Activated naive CD8-positive, alpha-beta T cell (primary cell): Measurements from ENCODE around the gene KLHL29.

ENCODE experiments used
- H3K27ac Mint-ChIP-seq: one replicate; pipeline ENCODE4 v1.8.0; 2021; ENCODE audit warnings: mixed read lengths
- H3K27me3 Mint-ChIP-seq: one replicate; pipeline ENCODE4 v1.8.0; 2021; ENCODE audit warnings: mixed read lengths
- H3K36me3 Mint-ChIP-seq: one replicate; pipeline ENCODE4 v1.8.0; 2021; ENCODE audit warnings: mixed read lengths
- H3K4me1 Mint-ChIP-seq: one replicate; pipeline ENCODE4 v1.8.0; 2021; ENCODE audit warnings: low read depth, mixed read lengths
- H3K4me3 Mint-ChIP-seq: one replicate; pipeline ENCODE4 v1.8.0; 2021; ENCODE audit warnings: mild to moderate bottlenecking, mixed read lengths
- H3K9me3 Mint-ChIP-seq: one replicate; pipeline ENCODE4 v1.8.0; 2021; ENCODE audit warnings: low read depth, mixed read lengths

Gene KLHL29

GRCh38 chr2:23697256-23698075, 312.5 kb downstream of the KLHL29 start:
- H3K4me1 Mint-ChIP-seq, result no peaks in the 10 kb centered on the region
- no peak overlapping the region for H3K4me3 Mint-ChIP-seq
- H3K27ac Mint-ChIP-seq, result no peak overlapping the region
- no peaks in the 10 kb centered on the region for H3K27me3 Mint-ChIP-seq
- H3K36me3 Mint-ChIP-seq, result peaks cover 11% of the 10 kb centered on the region
- H3K9me3 Mint-ChIP-seq, result no peaks in the 10 kb centered on the region

- H3K4me3 Mint-ChIP-seq, result no peak overlapping the region
- peaks cover 11% of the 10 kb centered on the region for H3K36me3 Mint-ChIP-seq
- no peaks in the 10 kb centered on the region for H3K9me3 Mint-ChIP-seq
- H3K4me1 Mint-ChIP-seq, result no peaks in the 10 kb centered on the region
- no peak overlapping the region for H3K27ac Mint-ChIP-seq
- H3K27me3 Mint-ChIP-seq, result no peaks in the 10 kb centered on the region
These were observed 313.2 kb downstream of the KLHL29 start for GRCh38 chr2:23698116-23698693.

- Mint-ChIP-seq H3K4me3 (no peak overlapping the region), H3K4me1 (no peaks in the 10 kb centered on the region), H3K27ac (no peak overlapping the region)
These were observed 314.0 kb downstream of the KLHL29 start for GRCh38 chr2:23698721-23699579.

GRCh38 chr2:23699580-23699925, 314.6 kb downstream of the KLHL29 start:
- H3K27me3 Mint-ChIP-seq, result no peaks in the 10 kb centered on the region
- no peaks in the 10 kb centered on the region for H3K9me3 Mint-ChIP-seq
- H3K4me3 Mint-ChIP-seq, result no peak overlapping the region
- peaks cover 11% of the 10 kb centered on the region for H3K36me3 Mint-ChIP-seq
- no peaks in the 10 kb centered on the region for H3K4me1 Mint-ChIP-seq
- H3K27ac Mint-ChIP-seq, result no peak overlapping the region

More at GRCh38 chr2:23698721-23699579, 314.0 kb downstream of the KLHL29 start:
- H3K36me3 Mint-ChIP-seq, result peaks cover 11% of the 10 kb centered on the region
- H3K9me3 Mint-ChIP-seq, result no peaks in the 10 kb centered on the region
- no peaks in the 10 kb centered on the region for H3K27me3 Mint-ChIP-seq

- Mint-ChIP-seq H3K9me3 (no peaks in the 10 kb centered on the region), H3K4me3 (no peak overlapping the region), H3K36me3 (peaks cover 13% of the 10 kb centered on the region), H3K27me3 (no peaks in the 10 kb centered on the region), H3K4me1 (no peaks in the 10 kb centered on the region), H3K27ac (no peak overlapping the region)
These were observed 315.6 kb downstream of the KLHL29 start for GRCh38 chr2:23700627-23701026.

GRCh38 chr2:23703037-23703582, 318.1 kb downstream of the KLHL29 start:
- H3K4me3 Mint-ChIP-seq, result no peak overlapping the region
- H3K4me1 Mint-ChIP-seq, result no peaks in the 10 kb centered on the region
- no peaks in the 10 kb centered on the region for H3K9me3 Mint-ChIP-seq
- H3K36me3 Mint-ChIP-seq, result peaks cover 24% of the 10 kb centered on the region
- no peaks in the 10 kb centered on the region for H3K27me3 Mint-ChIP-seq
- no peak overlapping the region for H3K27ac Mint-ChIP-seq

GRCh38 chr2:23703583-23704385, 318.8 kb downstream of the KLHL29 start:
- no peak overlapping the region for H3K4me3 Mint-ChIP-seq
- H3K9me3 Mint-ChIP-seq, result no peaks in the 10 kb centered on the region
- no peak overlapping the region for H3K27ac Mint-ChIP-seq
- peaks cover 24% of the 10 kb centered on the region for H3K36me3 Mint-ChIP-seq
- H3K27me3 Mint-ChIP-seq, result no peaks in the 10 kb centered on the region
- H3K4me1 Mint-ChIP-seq, result no peaks in the 10 kb centered on the region

- Mint-ChIP-seq H3K4me1 (no peaks in the 10 kb centered on the region), H3K36me3 (peaks cover 22% of the 10 kb centered on the region), H3K27me3 (no peaks in the 10 kb centered on the region), H3K4me3 (no peak overlapping the region), H3K27ac (no peak overlapping the region), H3K9me3 (no peaks in the 10 kb centered on the region)
These were observed 321.0 kb downstream of the KLHL29 start for GRCh38 chr2:23705771-23706612.

GRCh38 chr2:23706613-23707078, 321.7 kb downstream of the KLHL29 start:
- peaks cover 20% of the 10 kb centered on the region for H3K36me3 Mint-ChIP-seq
- no peaks in the 10 kb centered on the region for H3K9me3 Mint-ChIP-seq
- H3K4me3 Mint-ChIP-seq, result no peak overlapping the region
- no peaks in the 10 kb centered on the region for H3K27me3 Mint-ChIP-seq
- no peak overlapping the region for H3K27ac Mint-ChIP-seq
- H3K4me1 Mint-ChIP-seq, result no peaks in the 10 kb centered on the region

GRCh38 chr2:23707096-23707495, 322.1 kb downstream of the KLHL29 start:
- no peaks in the 10 kb centered on the region for H3K4me1 Mint-ChIP-seq
- H3K27ac Mint-ChIP-seq, result no peak overlapping the region
- no peaks in the 10 kb centered on the region for H3K27me3 Mint-ChIP-seq
- peaks cover 20% of the 10 kb centered on the region for H3K36me3 Mint-ChIP-seq
- no peaks in the 10 kb centered on the region for H3K9me3 Mint-ChIP-seq
- H3K4me3 Mint-ChIP-seq, result no peak overlapping the region

GRCh38 chr2:23708771-23709170, 323.8 kb downstream of the KLHL29 start:
- no peaks in the 10 kb centered on the region for H3K27me3 Mint-ChIP-seq
- peaks cover 21% of the 10 kb centered on the region for H3K36me3 Mint-ChIP-seq
- H3K4me1 Mint-ChIP-seq, result no peaks in the 10 kb centered on the region
- H3K27ac Mint-ChIP-seq, result no peak overlapping the region
- H3K4me3 Mint-ChIP-seq, result no peak overlapping the region
- no peaks in the 10 kb centered on the region for H3K9me3 Mint-ChIP-seq

- Mint-ChIP-seq H3K27me3 (no peaks in the 10 kb centered on the region), H3K4me3 (no peak overlapping the region), H3K36me3 (peaks cover 23% of the 10 kb centered on the region), H3K9me3 (no peaks in the 10 kb centered on the region), H3K27ac (no peak overlapping the region), H3K4me1 (no peaks in the 10 kb centered on the region)
These were observed 324.3 kb downstream of the KLHL29 start for GRCh38 chr2:23709311-23709710.

- H3K4me3 Mint-ChIP-seq, result no peak overlapping the region
- H3K4me1 Mint-ChIP-seq, result no peaks in the 10 kb centered on the region
- H3K9me3 Mint-ChIP-seq, result no peaks in the 10 kb centered on the region
- H3K27ac Mint-ChIP-seq, result no peak overlapping the region
- H3K27me3 Mint-ChIP-seq, result no peaks in the 10 kb centered on the region
- peaks cover 19% of the 10 kb centered on the region for H3K36me3 Mint-ChIP-seq
These were observed 327.2 kb downstream of the KLHL29 start for GRCh38 chr2:23711979-23712755.
